GM18868 (cell line): ENCODE data around the gene ME2.
A peak's percentile ranks its signal among the peaks of the same experiment; 100 is the strongest.
"Not testable (repeated sequence)": the region's sequence is repeated elsewhere in the genome, so short reads cannot be mapped to it uniquely, and the experiment has no call there.

Experiments used
- ATAC-seq: cut with Tn5 transposase; IDR thresholded peaks from one replicate; pipeline ENCODE4 v1.9.1; 2021; ENCODE audit warnings: mild to moderate bottlenecking, moderate library complexity; ENCODE audit not compliant: unreplicated experiment

The ME2 gene

GRCh38 chr18:50859793-50860555 is 18.9 kb upstream of the ME2 start:
- no peak for ATAC-seq

DNA sequence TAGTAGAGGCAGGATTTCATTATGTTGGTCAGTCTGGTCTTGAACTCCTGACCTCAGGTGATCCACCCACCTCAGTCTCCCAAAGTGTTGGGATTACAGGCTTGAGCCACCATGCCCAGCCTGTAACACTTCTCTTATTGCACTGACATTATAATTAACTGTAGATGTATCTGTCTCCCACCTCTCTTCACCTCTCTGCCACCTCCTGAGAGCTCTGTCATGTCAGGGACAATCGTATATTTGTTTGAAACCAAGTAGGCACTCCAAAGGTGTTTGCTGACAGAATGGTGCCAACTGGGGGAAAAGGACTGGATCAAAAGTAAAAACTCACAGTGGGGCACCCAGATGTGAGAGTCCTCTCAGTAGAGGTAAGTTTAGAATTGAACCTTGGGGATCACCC is 17.3 kb upstream of the ME2 start:
- ATAC-seq = no peak

DNA sequence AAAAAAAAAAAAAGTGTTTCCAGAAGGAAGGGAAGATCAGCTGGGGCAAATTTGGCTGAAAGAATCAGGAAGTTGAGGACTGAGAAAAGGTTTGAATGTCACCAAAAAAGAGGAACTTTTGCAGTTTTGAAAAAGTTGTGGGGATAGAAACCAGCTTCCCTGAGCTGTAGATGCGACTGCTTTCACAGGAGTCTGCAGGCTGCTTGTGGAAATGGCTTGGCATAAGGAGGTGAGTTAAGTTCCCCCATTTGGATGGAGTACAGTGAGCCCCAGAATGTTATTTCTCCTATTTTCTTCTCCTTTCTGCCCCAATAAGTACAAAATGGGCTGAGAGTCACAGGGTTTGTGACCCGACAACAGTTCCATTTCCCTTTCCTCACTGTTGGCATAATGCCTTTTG is 16.5 kb upstream of the ME2 start:
- ATAC-seq = no peak

DNA sequence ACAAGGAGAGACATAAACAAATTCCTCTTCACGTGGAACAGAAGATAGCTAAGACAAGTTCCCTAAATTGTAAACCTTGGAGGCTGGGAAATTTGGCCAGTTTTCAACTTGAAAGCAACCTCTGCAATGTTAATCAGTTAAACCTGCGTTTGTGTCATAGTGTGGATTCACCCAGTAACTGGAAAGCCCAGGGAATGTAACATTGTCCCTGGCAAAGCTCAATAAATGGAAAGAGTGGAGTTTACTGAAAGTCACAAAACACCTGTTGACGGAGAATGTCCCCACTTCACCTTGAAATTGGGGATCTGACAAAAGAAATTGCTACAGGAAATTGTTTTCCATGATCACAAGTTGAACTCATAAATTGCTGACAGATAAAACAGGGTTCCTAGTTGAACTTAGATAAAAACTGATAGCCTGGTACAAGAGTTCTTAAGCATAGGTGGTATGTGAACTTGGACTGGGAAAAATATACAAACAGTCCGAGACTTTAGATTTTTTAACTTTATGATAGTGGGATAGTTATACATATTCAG is 15.0 kb upstream of the ME2 start:
- ATAC-seq = no peak

DNA sequence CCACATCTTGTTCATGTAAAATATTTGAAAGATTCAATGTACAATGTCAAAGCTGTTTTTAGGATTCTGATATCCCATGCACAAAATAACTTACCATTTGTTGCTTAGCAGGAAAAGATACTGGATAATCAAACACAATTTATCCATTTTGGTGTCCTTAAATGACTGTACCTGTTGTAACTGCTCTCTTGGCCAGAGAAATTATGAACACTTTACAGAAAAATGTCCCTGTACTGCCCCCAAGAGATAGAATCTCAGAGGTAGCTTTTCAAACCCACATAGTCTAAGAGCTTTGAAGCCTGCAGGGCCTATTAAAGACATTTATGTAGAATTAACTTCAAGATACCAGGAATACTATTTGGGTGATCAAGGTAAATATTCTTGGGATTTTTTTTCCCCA is 12.2 kb upstream of the ME2 start:
- no peak for ATAC-seq

GRCh38 chr18:50869150-50869549 is 9.8 kb upstream of the ME2 start:
- no peak for ATAC-seq

GRCh38 chr18:50870138-50870845 is 8.6 kb upstream of the ME2 start:
- ATAC-seq = no peak

GRCh38 chr18:50871846-50872245 is 7.1 kb upstream of the ME2 start:
- no peak for ATAC-seq

DNA sequence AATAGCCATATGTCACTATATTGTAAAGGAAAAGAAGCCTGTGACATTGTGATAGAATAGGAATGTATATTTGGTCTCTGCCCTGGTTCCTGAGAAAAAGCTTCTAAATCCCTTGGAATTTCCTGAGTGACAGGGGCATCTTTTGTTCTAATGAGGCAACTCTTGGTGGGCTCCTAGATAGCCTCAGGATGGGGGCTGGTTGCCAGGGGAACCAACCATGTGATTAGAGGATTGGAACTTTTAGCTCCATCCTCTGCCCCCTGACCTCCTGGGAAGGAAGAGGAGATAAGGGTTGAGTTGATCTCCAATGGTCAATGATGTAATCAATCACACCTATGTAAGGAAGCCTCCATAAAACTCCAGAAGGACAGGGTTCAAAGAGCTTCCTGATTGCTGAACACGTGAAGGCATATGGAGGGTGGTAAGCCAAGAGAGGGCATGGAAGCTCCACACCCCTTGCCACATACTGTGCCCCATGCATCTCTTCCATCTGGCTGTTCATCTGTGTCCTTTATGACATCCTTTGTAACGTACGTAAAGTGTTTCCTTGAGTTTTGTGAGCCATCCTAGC is 2.9 kb upstream of the ME2 start:
- no peak for ATAC-seq

DNA sequence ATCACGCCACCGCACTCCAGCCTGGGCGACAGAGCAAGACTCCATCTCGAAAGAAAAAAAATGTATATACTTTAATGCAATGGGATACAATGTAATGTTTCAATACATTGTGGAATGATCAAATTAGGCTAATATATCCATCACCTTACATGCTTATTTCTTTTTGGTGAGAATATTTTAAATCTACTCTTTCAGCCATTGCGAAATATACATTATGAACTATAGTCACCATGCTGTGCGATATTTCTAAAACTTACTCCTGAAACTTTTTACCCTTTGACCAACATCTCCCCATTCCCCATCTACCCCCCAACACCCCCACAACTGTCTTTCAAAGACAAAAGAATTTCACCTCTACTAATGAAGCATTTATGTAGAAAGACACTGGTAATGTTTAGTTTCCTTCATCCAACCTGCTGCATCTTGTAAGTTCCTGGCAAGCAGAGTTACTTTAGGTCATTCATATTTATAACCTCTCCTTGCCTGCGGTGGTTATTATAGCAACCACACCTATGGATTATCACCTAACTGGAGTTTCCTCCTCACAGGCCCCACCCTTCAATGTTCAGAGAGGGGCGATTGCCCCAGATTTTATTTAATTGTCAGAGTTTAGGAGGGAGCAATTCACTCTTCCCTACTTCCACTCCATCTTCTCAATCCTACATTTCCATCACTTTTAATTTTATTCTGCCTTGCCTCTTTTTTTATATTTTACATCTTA is 1.2 kb upstream of the ME2 start:
- no peak for ATAC-seq

DNA sequence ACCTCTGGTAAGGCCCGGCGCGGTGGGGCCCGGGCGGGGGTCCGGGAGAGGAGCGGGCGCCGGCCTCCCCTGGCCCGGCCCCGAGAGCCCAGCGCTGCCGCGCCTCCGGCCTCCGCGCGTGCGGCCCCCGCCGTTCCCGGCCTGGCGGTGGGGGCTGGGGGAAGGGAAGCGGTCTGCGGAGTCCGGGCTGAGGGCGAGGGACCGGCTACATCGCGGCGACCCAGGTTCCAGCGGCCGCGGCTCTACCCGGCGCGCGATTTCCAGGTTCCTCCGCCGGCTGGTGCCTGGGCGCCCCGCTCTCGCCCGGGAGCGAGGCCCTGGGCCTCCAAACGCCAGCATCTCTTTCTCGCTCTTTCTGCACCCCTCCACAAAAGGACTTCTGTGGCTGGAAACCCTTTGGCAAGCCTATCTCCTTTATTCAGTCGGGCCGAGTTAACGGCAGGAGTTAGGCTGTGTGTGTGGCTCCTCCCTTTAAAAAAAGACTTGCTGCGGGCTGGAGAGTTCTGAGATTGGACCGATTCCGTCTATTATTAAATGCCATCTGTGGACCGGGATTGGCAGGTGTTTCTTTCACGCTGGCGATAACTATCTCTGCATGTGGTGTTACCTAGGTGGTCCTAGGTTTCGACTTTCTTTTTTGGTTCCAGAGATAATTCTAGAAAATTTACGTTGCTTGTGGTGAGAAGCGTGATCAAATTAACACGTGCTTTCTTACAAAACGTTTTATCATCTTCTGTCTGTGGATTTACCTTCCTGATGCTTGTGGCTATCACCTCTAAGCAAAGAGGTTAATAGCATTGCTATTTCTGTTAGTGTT is 592 bp downstream of the ME2 start:
- ATAC-seq = peak; percentile 19

GRCh38 chr18:50880119-50880465 is 1.2 kb downstream of the ME2 start:
- ATAC-seq = no peak

DNA sequence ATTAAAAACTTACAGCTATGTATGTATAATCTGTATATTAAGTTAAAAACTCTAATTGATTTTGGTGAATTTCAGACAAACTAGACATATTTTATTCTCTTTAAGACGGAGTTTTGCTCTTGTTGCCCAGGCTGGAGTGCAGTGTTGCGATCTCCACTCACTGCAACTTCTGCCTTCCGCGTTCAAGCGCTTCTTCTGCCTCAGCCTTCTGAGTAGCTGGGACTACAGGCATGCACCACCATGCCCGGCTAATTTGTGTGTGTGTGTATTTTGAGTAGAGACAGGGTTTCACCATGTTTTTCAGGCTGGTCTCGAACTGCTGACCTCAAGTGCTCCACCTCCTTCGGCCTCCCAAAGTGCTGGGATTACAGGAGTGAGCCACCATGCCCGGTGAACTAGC is 2.0 kb downstream of the ME2 start:
- not testable (repeated sequence) for ATAC-seq

DNA sequence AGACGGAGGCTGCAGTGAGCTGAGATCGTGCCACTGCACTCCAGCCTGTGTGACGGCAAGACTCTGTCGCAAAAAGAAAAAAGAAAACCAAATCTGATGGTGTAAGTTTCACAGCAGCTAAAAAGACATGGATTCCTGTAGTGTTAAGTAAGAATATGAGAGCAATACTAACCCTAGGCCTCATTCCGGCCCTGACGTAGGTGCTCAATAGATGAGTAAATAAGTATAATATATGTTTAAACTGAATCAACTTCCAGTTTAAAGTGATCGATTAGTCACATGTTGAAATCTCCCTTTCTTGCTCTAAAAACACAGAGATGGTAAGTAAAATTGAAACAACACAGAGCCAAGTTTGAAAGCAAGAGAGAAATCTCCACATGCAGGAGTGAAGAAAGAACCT is 8.0 kb downstream of the ME2 start:
- no peak for ATAC-seq

- no peak for ATAC-seq
Observed at GRCh38 chr18:50895350-50896045, 16.6 kb downstream of the ME2 start.

DNA sequence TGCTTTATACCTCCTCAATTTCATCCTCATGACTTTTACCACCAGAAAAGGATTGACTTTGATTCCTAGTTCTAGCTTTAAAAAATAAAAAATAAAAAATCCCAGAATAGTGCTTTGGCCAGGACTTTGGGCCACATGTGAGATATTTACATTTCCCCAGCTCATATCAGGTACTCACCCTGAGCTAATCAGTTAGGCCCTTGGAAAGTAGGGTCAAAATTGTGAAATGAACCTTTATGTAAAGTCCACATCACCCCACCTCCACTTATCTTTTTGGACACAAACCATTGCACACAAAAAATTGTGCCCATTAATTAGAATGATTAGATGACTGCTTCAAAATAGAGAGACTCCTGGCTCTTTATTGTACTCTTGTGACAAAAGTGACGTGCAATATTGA is 17.2 kb downstream of the ME2 start:
- ATAC-seq = no peak

DNA sequence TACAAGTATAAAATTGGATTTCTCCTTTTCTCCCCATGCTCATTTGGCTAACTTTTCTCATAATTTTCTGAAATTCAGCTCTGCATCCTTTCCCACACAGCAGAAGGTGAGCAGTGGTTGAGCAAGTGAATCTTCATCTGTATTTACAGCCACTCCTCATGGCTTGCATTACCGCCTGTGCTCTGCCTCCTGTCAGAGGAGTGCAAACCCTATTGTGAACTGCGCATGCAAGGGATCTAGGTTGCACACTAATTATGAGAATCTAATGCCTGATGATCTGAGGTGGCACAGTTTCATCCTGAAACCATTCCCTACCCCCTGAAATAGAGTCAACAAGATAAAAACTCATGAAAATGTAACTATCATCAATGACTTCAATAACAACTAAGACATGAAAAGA is 20.0 kb downstream of the ME2 start:
- ATAC-seq = no peak

- ATAC-seq = no peak
Observed at GRCh38 chr18:50902797-50903196, 23.9 kb downstream of the ME2 start.

GRCh38 chr18:50906843-50907242 is 27.9 kb downstream of the ME2 start:
- ATAC-seq = no peak

GRCh38 chr18:50909261-50909660 is 30.3 kb downstream of the ME2 start:
- ATAC-seq = no peak
